Gastrocnemius medialis (tissue), 4 donors: ENCODE data around the gene QDPR.

Experiments used
- POLR2A ChIP-seq, 2 donors: fragments of 450-650 bp; IDR thresholded peaks; one replicate each; pipeline ENCODE4 v1.6.1; 2017; ENCODE audit warnings: antibody characterized with exemption in 2 of 2, mild to moderate bottlenecking in 2 of 2, moderate library complexity in 2 of 2
- TF ChIP-seq, protein P1 (sequence below), 5 experiments: fragments of 450-650 bp in 3 of 5; fragments of 200-600 bp in 2 of 5; sonication (generic) in 2 of 5; IDR thresholded peaks in 4 of 5; conservative IDR thresholded peaks in 1 of 5; 1 replicate in 4 of 5; 2 replicates in 1 of 5; pipeline ENCODE4 v1.5.1; 2016 to 2019; ENCODE audit warnings: antibody characterized with exemption in 5 of 5, mild to moderate bottlenecking in 3 of 5, moderate library complexity in 3 of 5

DNA sequence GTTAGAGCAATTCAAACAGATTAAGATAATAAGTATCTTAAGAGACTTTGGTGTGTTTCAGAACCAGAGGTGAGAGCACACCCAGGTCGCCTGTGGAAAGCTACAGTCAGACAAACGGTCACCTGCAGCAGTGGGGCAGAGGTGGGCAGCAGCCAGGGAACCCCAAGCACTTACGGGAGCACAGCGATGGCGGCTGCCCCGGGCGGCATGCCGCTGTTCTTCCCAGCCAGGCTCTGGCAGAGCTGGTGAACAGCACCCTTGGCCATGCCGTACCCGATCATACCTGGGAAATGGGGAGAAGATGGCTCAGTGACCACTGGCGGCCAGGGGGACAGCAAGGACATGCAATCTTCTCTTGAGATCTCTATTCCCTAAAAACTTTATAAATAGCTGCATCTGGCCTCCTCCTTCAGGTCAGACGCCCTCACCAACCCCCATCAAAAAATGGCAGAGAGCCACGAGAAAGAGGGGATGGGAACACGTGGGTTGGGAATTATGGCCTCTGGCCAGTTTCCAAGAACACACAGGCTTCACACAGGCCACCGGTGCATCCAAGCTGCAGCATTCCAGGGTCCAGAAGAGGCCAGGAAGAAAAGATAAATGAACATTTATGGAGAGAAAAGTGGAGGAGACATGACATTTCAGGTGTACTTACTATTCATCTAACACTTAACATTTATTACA lies 19.7 kb downstream of the QDPR start:
- TF ChIP-seq, protein P1, sequence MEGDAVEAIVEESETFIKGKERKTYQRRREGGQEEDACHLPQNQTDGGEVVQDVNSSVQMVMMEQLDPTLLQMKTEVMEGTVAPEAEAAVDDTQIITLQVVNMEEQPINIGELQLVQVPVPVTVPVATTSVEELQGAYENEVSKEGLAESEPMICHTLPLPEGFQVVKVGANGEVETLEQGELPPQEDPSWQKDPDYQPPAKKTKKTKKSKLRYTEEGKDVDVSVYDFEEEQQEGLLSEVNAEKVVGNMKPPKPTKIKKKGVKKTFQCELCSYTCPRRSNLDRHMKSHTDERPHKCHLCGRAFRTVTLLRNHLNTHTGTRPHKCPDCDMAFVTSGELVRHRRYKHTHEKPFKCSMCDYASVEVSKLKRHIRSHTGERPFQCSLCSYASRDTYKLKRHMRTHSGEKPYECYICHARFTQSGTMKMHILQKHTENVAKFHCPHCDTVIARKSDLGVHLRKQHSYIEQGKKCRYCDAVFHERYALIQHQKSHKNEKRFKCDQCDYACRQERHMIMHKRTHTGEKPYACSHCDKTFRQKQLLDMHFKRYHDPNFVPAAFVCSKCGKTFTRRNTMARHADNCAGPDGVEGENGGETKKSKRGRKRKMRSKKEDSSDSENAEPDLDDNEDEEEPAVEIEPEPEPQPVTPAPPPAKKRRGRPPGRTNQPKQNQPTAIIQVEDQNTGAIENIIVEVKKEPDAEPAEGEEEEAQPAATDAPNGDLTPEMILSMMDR (IDR thresholded peaks at IDR 0.05 in 4 of 5, conservative IDR thresholded peaks at IDR 0.05 in 1 of 5) = no peak
- TF ChIP-seq POLR2A (IDR thresholded peaks at IDR 0.05) = no peak
